WTC11 (cell line): ENCODE data around the gene KDM4B. TPM values are rescaled to one million over a fixed set of nuclear protein-coding genes. Genes with fewer than 3 reads are reported as not detected.

Source experiments
- ATAC-seq: fragments of 200-7000 bp; cut with Tn5 transposase; 2 replicates; pipeline ENCODE4 v1.10.0; 2021; ENCODE audit warnings: mild to moderate bottlenecking, moderate library complexity
- CTCF ChIA-PET: fragments of 300-600 bp; sonication (Branson Sonifier 250); formaldehyde crosslinking; loops from one replicate; lab custom pipeline; 2021; ENCODE audit warnings: antibody characterized with exemption; lab: Charles Lee
- POLR2A ChIA-PET: fragments of 350-600 bp; sonication (Branson Sonifier 250); formaldehyde crosslinking; loops from one replicate; lab custom pipeline; 2021; ENCODE audit warnings: antibody characterized with exemption; lab: Charles Lee
- DNase-seq: peaks from one replicate; pipeline ENCODE4 v3.0.0; 2021; ENCODE audit warnings: low spot score
- H3K27ac Mint-ChIP-seq: 2 replicates; pipeline ENCODE4 v1.8.0; 2021; ENCODE audit warnings: mixed read lengths
- H3K27me3 Mint-ChIP-seq: 2 replicates; pipeline ENCODE4 v1.8.0; 2021; ENCODE audit warnings: low read depth, mild to moderate bottlenecking, moderate library complexity, mixed read lengths
- H3K36me3 Mint-ChIP-seq: 2 replicates; pipeline ENCODE4 v1.8.0; 2021; ENCODE audit warnings: mixed read lengths
- H3K4me1 Mint-ChIP-seq: 2 replicates; pipeline ENCODE4 v1.8.0; 2022; ENCODE audit warnings: mixed read lengths
- H3K4me3 Mint-ChIP-seq: 2 replicates; pipeline ENCODE4 v1.8.0; 2021; ENCODE audit warnings: mild to moderate bottlenecking, moderate library complexity, mixed read lengths
- H3K9me3 Mint-ChIP-seq: 2 replicates; pipeline ENCODE4 v1.8.0; 2021; ENCODE audit warnings: mixed read lengths
- ATF1 ChIP-seq: sonication (generic); formaldehyde crosslinking; IDR thresholded peaks from 2 replicates; pipeline ENCODE4 v1.8.1; 2023; ENCODE audit warnings: mild to moderate bottlenecking, moderate library complexity, missing genetic modification reagents
- ATF3 ChIP-seq: sonication (generic); formaldehyde crosslinking; conservative IDR thresholded peaks from 2 replicates; pipeline ENCODE4 v1.8.1; 2022; ENCODE audit warnings: mild to moderate bottlenecking, missing genetic modification reagents
- CDX4 ChIP-seq: fragments of 250-450 bp; sonication (Bioruptor Pico); IDR thresholded peaks from 2 replicates; pipeline ENCODE4 v1.9.0; 2021; ENCODE audit warnings: moderate library complexity, mild to moderate bottlenecking, inconsistent platforms, borderline replicate concordance
- CREB1 ChIP-seq: sonication (generic); formaldehyde crosslinking; IDR thresholded peaks from 2 replicates; pipeline ENCODE4 v1.8.0; 2023; ENCODE audit warnings: mild to moderate bottlenecking, missing genetic modification reagents
- E2F1 ChIP-seq: sonication (generic); formaldehyde crosslinking; IDR thresholded peaks from 2 replicates; pipeline ENCODE4 v1.8.0; 2022; ENCODE audit warnings: mild to moderate bottlenecking, missing genetic modification reagents
- E2F5 ChIP-seq: sonication (generic); formaldehyde crosslinking; IDR thresholded peaks from 2 replicates; pipeline ENCODE4 v1.8.1; 2022; ENCODE audit warnings: mild to moderate bottlenecking, moderate library complexity, missing genetic modification reagents
- ELF4 ChIP-seq: sonication (generic); formaldehyde crosslinking; IDR thresholded peaks from 2 replicates; pipeline ENCODE4 v1.8.1; 2022; ENCODE audit warnings: low read depth, mild to moderate bottlenecking, moderate library complexity, missing genetic modification reagents
- ESRRA ChIP-seq: sonication (generic); formaldehyde crosslinking; IDR thresholded peaks from 2 replicates; pipeline ENCODE4 v1.8.1; 2022; ENCODE audit warnings: mild to moderate bottlenecking, missing genetic modification reagents, borderline replicate concordance
- FOXP1 ChIP-seq: sonication (generic); formaldehyde crosslinking; IDR thresholded peaks from 2 replicates; pipeline ENCODE4 v1.8.0; 2022; ENCODE audit warnings: missing genetic modification reagents, mild to moderate bottlenecking, moderate library complexity, borderline replicate concordance
- GRHL2 ChIP-seq: fragments of 250-450 bp; sonication (Bioruptor Pico); IDR thresholded peaks from 2 replicates; pipeline ENCODE4 v1.8.0; 2022; ENCODE audit warnings: mild to moderate bottlenecking, moderate library complexity; ENCODE audit not compliant: insufficient replicate concordance, severe bottlenecking
- HMGA2 ChIP-seq: fragments of 250-450 bp; sonication (Bioruptor Pico); IDR thresholded peaks from 2 replicates; pipeline ENCODE4 v1.4.0; 2021; ENCODE audit warnings: mild to moderate bottlenecking, moderate library complexity
- HMGXB4 ChIP-seq: sonication (generic); formaldehyde crosslinking; IDR thresholded peaks from 2 replicates; pipeline ENCODE4 v1.8.1; 2023; ENCODE audit warnings: mild to moderate bottlenecking, moderate library complexity, missing genetic modification reagents
- JAZF1 ChIP-seq: fragments of 250-450 bp; sonication (Bioruptor Pico); IDR thresholded peaks from 2 replicates; pipeline ENCODE4 v1.9.0; 2021; ENCODE audit warnings: moderate library complexity, mild to moderate bottlenecking, inconsistent platforms
- NR2C2 ChIP-seq: sonication (generic); formaldehyde crosslinking; IDR thresholded peaks from 2 replicates; pipeline ENCODE4 v1.8.0; 2022; ENCODE audit warnings: mild to moderate bottlenecking, missing genetic modification reagents
- PREB ChIP-seq: sonication (generic); formaldehyde crosslinking; IDR thresholded peaks from 2 replicates; pipeline ENCODE4 v1.8.1; 2022; ENCODE audit warnings: mild to moderate bottlenecking, missing genetic modification reagents, moderate library complexity, borderline replicate concordance
- TEAD1 ChIP-seq: sonication (generic); formaldehyde crosslinking; IDR thresholded peaks from 2 replicates; pipeline ENCODE4 v1.8.0; 2022; ENCODE audit warnings: mild to moderate bottlenecking, missing genetic modification reagents
- TEAD4 ChIP-seq: sonication (generic); formaldehyde crosslinking; IDR thresholded peaks from 2 replicates; pipeline ENCODE4 v1.8.0; 2022; ENCODE audit warnings: mild to moderate bottlenecking, missing genetic modification reagents
- TP53 ChIP-seq: sonication (generic); formaldehyde crosslinking; IDR thresholded peaks from 2 replicates; pipeline ENCODE4 v1.8.1; 2023; ENCODE audit warnings: mild to moderate bottlenecking, missing genetic modification reagents
- ZBTB21 ChIP-seq: sonication (generic); formaldehyde crosslinking; IDR thresholded peaks from 2 replicates; pipeline ENCODE4 v1.8.1; 2023; ENCODE audit warnings: mild to moderate bottlenecking, missing genetic modification reagents, borderline replicate concordance
- ZBTB43 ChIP-seq: sonication (generic); formaldehyde crosslinking; IDR thresholded peaks from 2 replicates; pipeline ENCODE4 v1.8.1; 2023; ENCODE audit warnings: mild to moderate bottlenecking, missing genetic modification reagents
- ZNF121 ChIP-seq: sonication (generic); formaldehyde crosslinking; IDR thresholded peaks from 2 replicates; pipeline ENCODE4 v1.8.0; 2023; ENCODE audit warnings: missing genetic modification reagents
- ZNF232 ChIP-seq: sonication (generic); formaldehyde crosslinking; IDR thresholded peaks from 2 replicates; pipeline ENCODE4 v1.8.0; 2022; ENCODE audit warnings: mild to moderate bottlenecking, missing genetic modification reagents
- ZNF416 ChIP-seq: fragments of 250-450 bp; sonication (Bioruptor Pico); IDR thresholded peaks from 2 replicates; pipeline ENCODE4 v1.9.0; 2021; ENCODE audit warnings: mild to moderate bottlenecking, inconsistent platforms
- ZNF423 ChIP-seq: fragments of 250-450 bp; sonication (Bioruptor Pico); IDR thresholded peaks from 2 replicates; pipeline ENCODE4 v2.1.2; 2022; ENCODE audit warnings: mild to moderate bottlenecking, moderate library complexity
- ZNF425 ChIP-seq: fragments of 250-450 bp; sonication (Bioruptor Pico); conservative IDR thresholded peaks from 2 replicates; pipeline ENCODE4 v1.9.0; 2021; ENCODE audit warnings: mild to moderate bottlenecking
- ZNF671 ChIP-seq: fragments of 250-450 bp; sonication (Bioruptor Pico); IDR thresholded peaks from 2 replicates; pipeline ENCODE4 v1.8.0; 2021; ENCODE audit warnings: mild to moderate bottlenecking
- total RNA-seq: library from RNA; stranded (reverse); gene quantifications from 3 replicates; pipeline ENCODE4 v1.2.3, GENCODE V29; 2021

KDM4B gene
- total RNA-seq, 1 experiment from 2014 or later: 43.2 TPM

GRCh38 chr19:5080030-5080654, 111.2 kb downstream of the KDM4B start:
- CTCF ChIA-PET: interaction anchor here (1.3 kb wide), 1 partner anchor 41 kb away, joined by 3 read pairs; no protein-coding TSS in a partner anchor
- Mint-ChIP-seq H3K4me3 (no peak overlapping the region), H3K36me3 (peaks cover 22% of the 10 kb centered on the region), H3K4me1 (no peaks in the 10 kb centered on the region), H3K27me3 (no peaks in the 10 kb centered on the region), H3K9me3 (no peaks in the 10 kb centered on the region), H3K27ac (no peak overlapping the region)
- no peak for ATAC-seq
- POLR2A ChIA-PET: no interaction called here
- TF ChIP-seq ZNF121 (CRISPR knock-in tag) (no peak), TEAD4 (CRISPR knock-in tag) (no peak), GRHL2 (CRISPR knock-in tag) (no peak), NR2C2 (CRISPR knock-in tag) (no peak), ELF4 (CRISPR knock-in tag) (no peak), ZNF416 (CRISPR knock-in tag) (no peak), E2F1 (no peak), ESRRA (CRISPR knock-in tag) (no peak), TEAD1 (CRISPR knock-in tag) (no peak), ATF3 (CRISPR knock-in tag) (no peak)
- DNase-seq: no peak

GRCh38 chr19:5080809-5081208, 111.9 kb downstream of the KDM4B start:
- Mint-ChIP-seq H3K27ac (no peak overlapping the region), H3K27me3 (no peaks in the 10 kb centered on the region), H3K4me1 (no peaks in the 10 kb centered on the region), H3K9me3 (no peaks in the 10 kb centered on the region), H3K4me3 (no peak overlapping the region), H3K36me3 (peaks cover 22% of the 10 kb centered on the region)
- ATAC-seq (no peak), DNase-seq (no peak)
- TF ChIP-seq ZBTB43 (CRISPR knock-in tag): no peak
- TF ChIP-seq FOXP1 (CRISPR knock-in tag): no peak
- TF ChIP-seq ZNF425: no peak
- TF ChIP-seq ZNF671: no peak
- TF ChIP-seq HMGA2 (CRISPR knock-in tag): no peak
- TF ChIP-seq CREB1 (CRISPR knock-in tag): no peak
- TF ChIP-seq CDX4 (CRISPR knock-in tag): no peak
- TF ChIP-seq HMGXB4: no peak
- TF ChIP-seq ZNF423 (CRISPR knock-in tag): no peak
- no peak for TF ChIP-seq JAZF1 (CRISPR knock-in tag)
- no peak for TF ChIP-seq TP53 (CRISPR knock-in tag)
- no peak for TF ChIP-seq ZBTB21 (CRISPR knock-in tag)
- TF ChIP-seq PREB (CRISPR knock-in tag): no peak
- no peak for TF ChIP-seq ZNF232
- no peak for TF ChIP-seq ATF1 (CRISPR knock-in tag)
- no peak for TF ChIP-seq E2F5
- POLR2A ChIA-PET: no interaction called here
- CTCF ChIA-PET: interaction anchor here (1.3 kb wide), 1 partner anchor 42 kb away, joined by 3 read pairs; no protein-coding TSS in a partner anchor
